Measurements from ENCODE around the gene XPO6. TPM values are rescaled to one million over a fixed set of nuclear protein-coding genes. Genes with fewer than 3 reads are reported as not detected.

The XPO6 gene
- total and polyA plus RNA-seq, 8 donors = 75.7 to 155 (median 80.1) TPM

DNA sequence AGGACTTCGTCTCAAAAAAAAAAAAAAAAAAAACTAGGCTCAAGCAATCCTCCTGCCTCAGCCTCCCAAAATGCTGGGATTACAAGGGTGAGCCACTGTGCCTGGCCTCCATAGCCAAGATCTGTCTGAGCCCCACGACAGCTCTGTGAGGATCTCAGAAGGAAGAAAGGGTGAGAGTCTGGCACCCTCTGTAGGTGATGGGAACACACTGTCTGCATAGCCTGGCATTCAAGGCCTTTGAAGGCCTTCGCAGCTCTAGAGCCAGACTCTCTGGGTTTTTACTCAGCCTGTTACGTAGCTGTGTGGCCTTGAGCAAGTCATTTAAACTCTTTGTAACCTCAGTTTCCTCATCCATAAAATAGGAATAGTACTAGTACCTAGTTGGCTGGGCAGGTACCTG lies 6.3 kb upstream of the XPO6 start:
- H3K4me3 ChIP-seq = no peak overlapping the region
- H3K27me3 ChIP-seq = no peaks in the 10 kb centered on the region
- TF ChIP-seq, protein P1, sequence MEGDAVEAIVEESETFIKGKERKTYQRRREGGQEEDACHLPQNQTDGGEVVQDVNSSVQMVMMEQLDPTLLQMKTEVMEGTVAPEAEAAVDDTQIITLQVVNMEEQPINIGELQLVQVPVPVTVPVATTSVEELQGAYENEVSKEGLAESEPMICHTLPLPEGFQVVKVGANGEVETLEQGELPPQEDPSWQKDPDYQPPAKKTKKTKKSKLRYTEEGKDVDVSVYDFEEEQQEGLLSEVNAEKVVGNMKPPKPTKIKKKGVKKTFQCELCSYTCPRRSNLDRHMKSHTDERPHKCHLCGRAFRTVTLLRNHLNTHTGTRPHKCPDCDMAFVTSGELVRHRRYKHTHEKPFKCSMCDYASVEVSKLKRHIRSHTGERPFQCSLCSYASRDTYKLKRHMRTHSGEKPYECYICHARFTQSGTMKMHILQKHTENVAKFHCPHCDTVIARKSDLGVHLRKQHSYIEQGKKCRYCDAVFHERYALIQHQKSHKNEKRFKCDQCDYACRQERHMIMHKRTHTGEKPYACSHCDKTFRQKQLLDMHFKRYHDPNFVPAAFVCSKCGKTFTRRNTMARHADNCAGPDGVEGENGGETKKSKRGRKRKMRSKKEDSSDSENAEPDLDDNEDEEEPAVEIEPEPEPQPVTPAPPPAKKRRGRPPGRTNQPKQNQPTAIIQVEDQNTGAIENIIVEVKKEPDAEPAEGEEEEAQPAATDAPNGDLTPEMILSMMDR (IDR thresholded peaks at IDR 0.05) = peak; percentile 18 to 46
- no peak overlapping the region for H3K27ac ChIP-seq
- ATAC-seq (peak; percentile 76), DNase-seq (peak in 1 of 4 donors; percentile 36)
- no peaks in the 10 kb centered on the region for H3K36me3 ChIP-seq
- H3K9me3 ChIP-seq = no peaks in the 10 kb centered on the region
- intact Hi-C loops (cut with DNase I) = no loop called here
- no peaks in the 10 kb centered on the region for H3K4me1 ChIP-seq

DNA sequence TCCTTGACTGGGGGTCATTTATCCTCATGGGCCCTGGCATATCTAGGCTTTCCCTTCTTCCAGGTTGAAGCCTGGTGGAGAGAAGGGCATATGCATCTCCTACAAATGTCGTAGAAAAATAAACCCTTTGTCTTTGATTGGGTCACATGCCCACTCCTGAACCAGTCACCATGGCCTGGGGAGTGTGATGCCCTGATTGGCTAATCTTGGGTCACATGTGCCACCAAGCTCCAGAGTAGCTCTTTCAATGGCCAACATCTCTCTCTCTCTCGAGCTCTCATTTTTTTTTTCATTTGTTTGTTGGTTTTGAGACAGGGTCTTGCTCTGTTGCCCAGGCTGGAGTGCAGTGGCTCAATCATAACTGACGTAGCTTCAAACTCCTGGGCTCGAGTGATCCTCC lies 5.6 kb upstream of the XPO6 start:
- TF ChIP-seq, protein P1 (IDR thresholded peaks at IDR 0.05) = no peak
- intact Hi-C loops (cut with DNase I) = no loop called here
- H3K36me3 ChIP-seq = no peaks in the 10 kb centered on the region

DNA sequence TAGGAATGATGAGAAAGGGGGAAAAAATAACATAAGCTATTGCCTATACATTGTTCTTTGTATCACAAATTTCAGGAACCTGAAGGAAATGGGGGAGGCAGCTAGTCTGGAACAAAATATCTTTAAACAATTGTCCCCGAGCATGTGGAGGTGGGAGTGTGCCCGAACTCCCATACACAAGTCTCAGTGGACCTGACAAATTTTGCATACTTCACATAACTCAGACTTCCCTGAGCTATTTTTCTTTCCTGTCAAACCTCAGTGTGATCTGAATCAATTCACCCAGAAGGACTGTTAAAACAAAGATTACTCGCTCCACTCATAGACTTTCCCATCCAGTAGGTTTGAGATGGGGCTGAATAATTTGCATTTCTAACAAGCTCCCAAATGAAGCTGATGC lies 1.6 kb upstream of the XPO6 start:
- intact Hi-C loops (cut with DNase I) = no loop called here
- no peak for ATAC-seq
- H3K9me3 ChIP-seq = no peaks in the 10 kb centered on the region
- TF ChIP-seq, protein P1 (IDR thresholded peaks at IDR 0.05) = no peak
- no peaks in the 10 kb centered on the region for H3K27me3 ChIP-seq
- H3K27ac ChIP-seq = no peak overlapping the region
- peaks cover 0 to 12% of the 10 kb centered on the region in 2 donors for H3K36me3 ChIP-seq
- peaks cover 6 to 32% of the 10 kb centered on the region in 2 donors for H3K4me1 ChIP-seq
- no peak for DNase-seq
- H3K4me3 ChIP-seq = no peak overlapping the region

More for the DNA sequence above, 5.6 kb upstream of the XPO6 start:
- ATAC-seq (no peak), DNase-seq (no peak)
- H3K27ac ChIP-seq = no peak overlapping the region
- no peak overlapping the region for H3K4me3 ChIP-seq
- H3K27me3 ChIP-seq = no peaks in the 10 kb centered on the region
- no peaks in the 10 kb centered on the region for H3K9me3 ChIP-seq
- H3K4me1 ChIP-seq = peaks cover 0 to 5% of the 10 kb centered on the region in 2 donors

DNA sequence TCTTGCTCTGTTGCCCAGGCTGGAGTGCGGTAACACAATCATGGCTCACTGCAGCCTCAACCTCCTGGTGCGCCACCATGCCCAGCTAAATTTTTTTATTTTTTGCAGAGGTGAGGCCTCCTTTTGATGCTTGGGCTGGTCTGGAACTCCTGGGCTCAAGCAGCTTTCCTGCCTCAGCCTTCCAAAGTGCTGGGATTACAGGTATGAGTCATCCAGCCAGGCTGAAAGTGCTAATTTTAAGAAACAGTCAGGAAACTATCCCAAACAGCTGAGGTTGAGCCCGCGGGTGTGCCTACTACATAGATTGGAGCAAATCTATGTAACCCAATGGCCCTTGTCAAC lies 738 bp upstream of the XPO6 start:
- no peak for ATAC-seq

DNA sequence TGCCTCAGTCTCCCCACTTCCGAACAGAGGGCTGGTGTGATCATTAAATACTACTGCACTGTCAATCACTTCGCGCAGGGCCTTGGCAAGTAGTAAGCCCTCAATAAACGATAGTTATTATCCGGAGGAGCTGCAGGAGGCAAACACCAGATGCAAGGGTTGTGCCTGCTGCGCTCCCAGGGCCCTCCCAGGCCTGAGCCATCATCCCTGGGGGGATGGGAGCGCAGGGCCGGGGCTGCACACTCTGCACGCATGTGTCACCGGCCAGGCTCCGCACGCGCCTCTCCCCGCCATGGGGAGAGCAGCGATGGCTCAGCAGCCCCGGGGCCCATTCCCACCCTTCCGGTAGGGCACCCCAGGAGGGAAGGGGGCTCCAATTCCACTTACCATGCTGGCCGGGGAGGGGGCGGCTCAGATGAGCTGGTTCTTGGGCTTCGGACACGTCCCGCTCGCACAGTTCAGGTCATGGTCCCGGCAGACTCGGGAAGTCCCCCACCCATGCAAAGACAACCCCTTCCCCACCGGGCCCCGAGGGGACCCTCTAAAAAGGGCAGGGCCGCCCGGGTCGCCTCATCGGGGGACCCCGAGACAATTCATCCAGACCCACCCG lies 681 bp downstream of the XPO6 start:
- intact Hi-C loops (cut with DNase I) = no loop called here
- DNase-seq (peak in 3 of 4 donors; percentile 45 to 93 (median 82)), ATAC-seq (peak; percentile 82)
- H3K4me3 ChIP-seq = peak overlapping the region; percentile 83 to 95
- TF ChIP-seq, protein P1 (IDR thresholded peaks at IDR 0.05) = no peak
- no peaks in the 10 kb centered on the region for H3K9me3 ChIP-seq
- H3K27ac ChIP-seq = peak overlapping the region; percentile 83 to 87
- H3K4me1 ChIP-seq = peaks cover 6 to 45% of the 10 kb centered on the region in 2 donors
- no peaks in the 10 kb centered on the region for H3K27me3 ChIP-seq
- H3K36me3 ChIP-seq = peaks cover 0 to 31% of the 10 kb centered on the region in 2 donors

More for the DNA sequence above, 738 bp upstream of the XPO6 start:
- Histone ChIP-seq H3K4me3 (peak overlapping the region; percentile 83 to 95), H3K36me3 (peaks cover 0 to 17% of the 10 kb centered on the region in 2 donors), H3K4me1 (peaks cover 6 to 39% of the 10 kb centered on the region in 2 donors), H3K27ac (peak overlapping the region in 1 of 2 donors; percentile 87), H3K27me3 (no peaks in the 10 kb centered on the region), H3K9me3 (no peaks in the 10 kb centered on the region)
- intact Hi-C loops (cut with DNase I) = no loop called here
- no peak for DNase-seq
- TF ChIP-seq, protein P1 (IDR thresholded peaks at IDR 0.05) = no peak
